ENCODE data around the gene TST.

TST gene

DNA sequence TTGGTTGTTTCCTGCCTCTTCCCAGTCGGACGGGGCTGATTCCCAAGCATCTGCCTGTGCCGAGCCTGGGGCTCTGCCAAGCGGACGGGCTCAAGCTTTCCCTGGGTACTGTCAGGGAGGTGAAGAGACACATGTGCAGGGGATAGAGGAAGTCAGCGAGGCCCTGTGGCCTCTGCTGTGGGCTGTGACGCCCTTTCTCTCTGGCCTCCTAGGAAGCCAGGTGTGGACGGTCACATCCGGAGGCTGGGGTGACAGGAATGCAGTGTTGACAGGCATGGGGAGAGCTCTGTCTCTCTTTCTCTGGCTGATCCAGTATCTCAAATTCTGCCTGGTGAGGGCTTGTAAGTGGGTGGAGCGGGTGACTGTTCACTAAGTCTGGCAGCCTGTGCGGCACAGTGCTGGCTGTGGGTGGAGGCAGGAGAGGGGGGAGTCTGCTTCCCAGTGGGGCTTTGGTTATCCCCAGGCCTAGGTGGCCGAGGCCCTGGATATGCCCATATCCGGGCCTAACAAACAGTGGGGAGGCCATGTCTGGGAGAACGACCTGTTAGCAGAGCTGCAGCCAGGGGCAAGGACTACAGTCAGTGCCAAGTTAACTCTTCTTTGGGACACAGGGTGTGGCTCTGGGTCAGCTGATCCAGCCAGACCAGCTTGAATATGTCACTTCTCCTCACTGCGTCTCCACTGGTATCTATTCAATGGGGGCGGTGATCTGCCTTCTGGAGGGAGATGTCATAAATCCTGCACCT lies 34.2 kb upstream of the TST start:
- DNase-seq, result no peak

DNA sequence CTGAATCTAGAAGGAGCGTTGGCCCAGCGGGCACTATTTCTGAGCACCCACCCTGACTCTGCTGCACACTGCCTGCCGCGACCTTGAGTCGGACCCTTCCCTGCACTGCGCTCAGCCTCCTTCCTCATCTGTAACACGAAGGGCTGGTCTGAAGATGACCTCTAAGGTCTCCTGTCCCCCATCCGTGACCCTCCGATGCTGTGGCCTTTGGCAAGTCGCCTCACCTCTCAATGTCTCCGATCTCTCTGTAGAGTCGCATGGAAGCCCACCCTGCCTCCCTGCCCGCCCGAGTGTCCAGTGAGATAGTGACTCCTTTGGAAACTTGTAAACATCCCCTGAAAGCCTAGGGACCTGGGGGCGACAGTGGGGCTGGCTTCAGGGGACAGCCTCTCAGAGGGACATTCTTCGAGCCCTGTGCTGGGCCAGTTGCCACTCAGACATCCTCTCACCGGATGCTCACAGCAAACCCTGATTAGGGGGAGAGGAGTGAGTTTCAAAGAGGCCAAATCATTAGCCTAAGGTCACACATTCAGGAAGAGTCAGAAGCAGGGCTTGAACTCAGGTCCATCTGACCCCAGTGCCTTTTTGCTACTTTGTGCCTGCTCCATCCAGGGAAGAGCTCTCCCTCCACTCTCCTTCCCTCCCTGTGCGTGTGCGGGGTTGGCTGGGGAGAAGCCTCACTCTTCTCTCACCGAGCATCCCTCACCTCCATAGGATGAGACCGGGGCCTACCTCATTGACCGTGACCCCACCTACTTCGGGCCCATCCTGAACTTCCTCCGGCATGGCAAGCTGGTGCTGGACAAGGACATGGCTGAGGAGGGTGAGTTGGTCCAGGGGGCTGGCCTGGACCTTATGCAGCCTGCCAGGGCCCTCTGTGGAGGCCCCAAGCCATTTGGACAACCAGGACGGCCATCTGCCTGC lies 33.4 kb upstream of the TST start:
- DNase-seq, result no peak

DNA sequence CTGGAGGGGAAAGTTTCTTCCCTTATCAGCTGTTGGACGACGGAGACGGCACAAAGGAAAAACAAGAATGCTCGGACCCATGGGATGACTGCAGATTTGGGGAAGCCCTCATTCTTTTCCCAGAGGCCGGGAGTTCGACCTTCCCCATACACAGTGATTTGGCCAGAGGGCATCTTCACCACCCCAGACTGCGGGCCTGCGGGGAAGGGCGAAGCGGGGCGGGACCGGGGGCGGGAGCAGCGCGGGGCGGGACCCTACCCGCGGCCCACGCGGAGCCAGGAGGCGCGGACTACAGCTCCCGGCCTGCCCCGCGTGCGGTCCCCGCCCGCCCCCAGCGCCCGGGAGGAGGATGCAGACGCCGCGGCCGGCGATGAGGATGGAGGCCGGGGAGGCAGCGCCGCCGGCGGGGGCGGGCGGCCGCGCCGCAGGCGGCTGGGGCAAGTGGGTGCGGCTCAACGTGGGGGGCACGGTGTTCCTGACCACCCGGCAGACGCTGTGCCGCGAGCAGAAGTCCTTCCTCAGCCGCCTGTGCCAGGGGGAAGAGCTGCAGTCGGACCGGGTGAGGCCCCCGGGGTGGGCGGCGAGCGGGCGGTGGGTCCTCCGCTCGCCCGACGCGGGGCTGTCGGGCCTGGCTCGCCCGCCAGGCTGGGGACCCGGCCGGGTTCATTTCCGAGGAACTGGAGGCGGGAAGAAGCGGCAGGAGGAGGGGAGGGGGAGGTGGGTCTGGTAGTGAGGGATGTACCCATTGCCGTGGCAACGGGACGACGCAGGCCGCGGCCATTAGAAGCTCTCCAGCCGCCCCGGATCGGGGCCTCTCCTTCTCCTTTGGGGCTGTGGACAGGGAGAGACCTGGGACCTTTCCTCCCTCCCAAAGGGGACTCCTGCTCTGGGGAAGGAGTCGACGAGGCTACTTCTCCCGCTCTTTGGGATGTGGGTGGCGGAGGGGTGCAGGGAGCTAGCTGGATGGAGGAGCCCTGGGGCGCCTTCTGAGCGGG lies 32.4 kb upstream of the TST start, which contains the start of gene KCTD17:
Gene KCTD17, plus strand, starts transcription at position 352 of the 995 bp plus-strand sequence. Its CDS starts 19 bp downstream, at position 371.
- DNase-seq, result no peak

DNA sequence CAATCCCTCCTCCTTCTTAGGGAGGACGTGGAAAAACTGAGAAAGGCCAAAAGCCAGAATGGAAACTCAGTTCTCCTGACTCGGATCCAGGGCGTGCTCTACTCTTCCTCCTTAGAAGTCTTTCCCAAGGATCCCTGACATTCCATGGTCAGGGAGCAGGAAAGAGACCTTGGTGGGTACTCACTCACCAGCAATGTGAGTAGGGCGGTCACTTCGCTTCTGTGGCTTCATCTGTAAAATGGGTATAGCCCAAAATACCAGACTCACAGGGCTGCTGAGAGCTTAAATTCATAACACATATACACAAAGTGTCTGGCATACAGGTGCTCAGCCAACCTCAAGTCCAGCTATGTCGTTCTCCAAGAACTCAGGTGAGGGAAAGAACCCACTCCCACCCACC lies 31.7 kb upstream of the TST start:
- no peak for DNase-seq

DNA sequence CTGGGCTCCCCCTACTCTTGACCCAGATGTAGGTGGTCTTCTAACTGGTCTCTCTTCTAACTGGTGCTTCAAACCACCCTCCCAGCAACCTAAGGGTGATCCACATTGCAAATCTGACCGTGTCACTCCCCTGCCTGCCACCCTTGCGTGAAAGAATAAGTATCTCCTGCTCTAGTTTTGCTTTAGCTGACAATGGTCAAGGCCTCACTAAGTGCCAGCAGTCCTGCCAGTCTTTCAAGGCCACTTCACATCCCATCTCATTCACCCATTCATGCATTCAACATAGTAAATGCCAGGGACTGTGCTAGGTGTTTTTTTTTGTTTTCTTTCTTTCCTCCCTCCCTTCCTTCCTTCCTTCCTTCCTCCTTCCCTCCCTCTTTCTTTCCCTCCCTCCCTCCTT lies 30.0 kb upstream of the TST start:
- no peak for DNase-seq

DNA sequence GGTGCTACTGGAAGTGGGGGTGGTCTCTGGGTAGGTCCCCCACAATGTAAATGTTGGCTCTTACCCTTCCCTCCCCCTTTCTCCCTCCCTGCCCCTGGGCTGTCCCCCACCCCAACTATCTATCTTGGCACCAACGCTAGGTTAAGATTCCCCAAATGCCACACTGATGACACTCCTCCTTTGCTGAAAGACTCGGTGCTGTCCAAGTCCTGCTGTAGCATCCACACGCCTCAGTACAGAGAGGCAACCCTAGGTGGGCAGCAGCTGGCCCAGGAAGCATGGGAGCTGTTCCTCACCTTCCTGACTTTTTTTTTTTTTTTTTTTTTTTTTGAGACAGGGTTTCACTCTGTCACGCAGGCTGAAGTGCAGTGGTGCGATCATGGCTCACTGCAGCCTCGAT lies 28.9 kb upstream of the TST start:
- DNase-seq, result no peak

DNA sequence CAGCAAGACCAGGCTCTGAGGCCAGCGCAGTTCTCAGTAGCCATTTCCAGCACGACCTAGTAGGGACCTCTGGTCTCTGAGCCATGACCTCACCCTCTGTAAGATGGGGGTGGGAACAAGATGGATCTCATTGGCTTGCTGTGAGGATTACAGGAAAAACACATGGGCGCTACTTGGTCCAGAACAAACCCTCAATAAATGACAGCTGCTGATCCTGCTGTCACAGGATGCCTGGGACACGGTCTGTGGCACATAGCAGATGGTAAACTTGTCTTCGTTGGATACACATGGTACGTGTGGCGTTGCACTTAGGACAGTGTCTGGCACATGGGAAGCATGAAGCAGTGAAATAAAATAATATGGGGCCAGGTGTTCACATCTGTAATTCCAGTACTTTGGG lies 27.8 kb upstream of the TST start:
- DNase-seq, result no peak

DNA sequence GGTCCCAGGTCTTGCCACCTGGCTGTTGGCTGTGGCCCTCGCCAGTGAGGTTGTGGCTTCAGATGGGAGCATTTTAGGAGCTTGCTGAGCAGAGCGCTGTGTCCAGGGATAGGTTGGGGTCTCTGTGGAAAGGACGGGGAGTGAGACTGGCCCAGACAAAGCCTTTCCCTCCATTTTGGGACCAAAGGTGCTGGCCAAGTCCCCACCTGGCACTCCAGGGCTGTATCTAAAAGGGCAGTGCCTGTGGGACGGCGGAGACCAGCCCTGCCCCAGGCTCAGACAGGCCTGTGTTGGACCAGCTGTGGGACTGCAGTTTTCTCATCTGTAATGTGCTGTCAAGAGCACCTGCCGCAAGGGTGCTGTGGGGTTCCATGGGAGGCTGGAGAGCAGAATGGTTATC lies 27.3 kb upstream of the TST start:
- no peak for DNase-seq

DNA sequence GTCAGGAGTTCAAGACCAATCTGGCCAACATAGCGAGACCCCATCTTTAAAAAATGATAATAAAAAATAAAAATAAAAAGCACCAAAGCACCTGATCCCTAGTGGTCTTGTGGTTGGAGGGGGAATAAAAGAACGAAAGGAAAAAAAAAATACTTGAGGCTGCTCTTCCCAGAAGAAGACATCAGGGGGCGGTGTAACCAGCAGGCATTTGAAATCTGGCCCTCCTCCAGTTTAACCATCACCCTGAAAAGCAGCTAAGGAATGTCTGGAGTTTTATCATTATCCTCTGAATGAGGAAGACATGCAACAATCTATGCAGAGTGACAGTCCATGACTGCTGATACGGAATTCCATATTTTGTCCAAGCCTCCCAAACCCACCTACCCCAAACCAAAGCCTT lies 26.7 kb upstream of the TST start:
- DNase-seq, result no peak

DNA sequence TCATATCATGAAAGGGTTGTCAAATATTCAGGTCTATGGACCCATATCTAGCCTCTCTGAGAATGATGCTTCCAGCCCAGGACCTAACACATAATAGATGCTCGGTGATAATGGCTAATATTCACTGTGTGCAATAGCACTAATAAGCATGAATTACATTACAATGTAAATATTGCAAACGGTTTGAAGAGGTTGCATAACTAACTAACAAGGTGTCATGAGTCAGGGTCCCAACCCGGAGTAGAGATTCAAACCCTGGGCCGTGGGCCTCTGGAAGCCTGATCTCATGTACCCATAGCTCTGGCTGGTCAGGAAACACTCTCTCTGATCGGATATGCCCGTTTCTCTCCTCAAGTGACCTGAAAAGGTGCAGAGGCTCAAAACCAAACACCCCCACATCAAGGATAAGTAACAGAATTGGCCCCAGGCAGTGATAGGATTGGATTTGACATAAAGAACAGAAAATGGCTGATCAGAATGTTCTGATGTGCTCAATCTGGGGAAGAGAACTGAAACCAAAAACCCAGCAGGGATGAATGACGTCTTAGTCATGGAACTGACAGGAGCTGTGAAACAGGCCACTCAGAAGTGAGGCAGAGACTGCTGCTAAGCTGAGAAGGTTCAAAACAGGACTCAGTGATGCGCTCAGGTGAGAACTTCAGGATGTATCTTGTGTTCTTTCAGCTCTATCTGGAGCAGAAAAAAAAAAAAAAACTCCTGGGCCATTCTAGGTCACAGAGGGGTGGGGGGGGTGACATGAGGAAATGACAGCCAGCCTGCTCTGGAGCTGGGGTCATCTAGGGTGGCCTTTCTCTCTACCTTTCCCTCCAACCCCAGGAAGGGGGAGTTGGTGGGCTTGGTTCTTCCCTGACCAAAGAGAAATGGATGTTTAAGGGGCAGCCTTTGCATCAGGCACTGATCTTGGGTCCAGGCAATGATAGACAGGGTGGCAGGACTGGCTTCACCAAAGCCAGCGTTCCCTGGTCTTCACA lies 25.7 kb upstream of the TST start:
- DNase-seq, result no peak

DNA sequence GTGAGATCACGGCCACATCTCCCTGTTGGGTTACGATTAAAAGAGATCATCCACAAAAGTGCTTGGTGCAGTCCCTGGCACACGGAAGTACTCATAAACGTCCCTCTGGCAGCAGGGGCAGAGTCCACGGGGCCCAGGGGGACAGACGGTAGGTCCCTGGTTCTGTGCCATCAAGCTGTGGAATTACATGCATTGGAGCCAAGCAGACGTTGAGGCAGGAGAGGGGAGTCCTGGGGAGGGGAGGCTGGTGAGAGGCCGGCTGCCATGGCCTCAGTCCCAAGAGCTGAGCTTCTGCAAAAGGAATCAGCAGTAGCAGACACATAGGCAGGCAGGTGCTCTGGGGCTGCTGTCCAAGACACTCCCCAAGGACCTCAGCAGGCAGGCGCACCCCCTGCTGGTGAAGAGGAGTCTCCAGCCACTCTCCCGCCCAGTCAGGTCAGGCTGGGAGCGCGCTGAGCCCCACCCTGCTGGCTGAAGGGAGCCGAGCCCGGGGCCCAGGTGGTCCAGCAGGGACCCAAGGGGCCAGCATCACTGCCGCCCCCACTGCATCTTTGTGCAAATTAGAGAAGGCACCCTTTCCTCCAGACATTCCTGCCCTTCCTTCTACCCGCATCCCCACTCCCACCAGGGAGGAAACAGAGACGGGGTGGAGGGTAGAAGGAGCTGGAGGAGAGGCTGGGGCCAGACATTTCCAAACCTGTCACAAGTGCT lies 24.7 kb upstream of the TST start:
- DNase-seq, result no peak

DNA sequence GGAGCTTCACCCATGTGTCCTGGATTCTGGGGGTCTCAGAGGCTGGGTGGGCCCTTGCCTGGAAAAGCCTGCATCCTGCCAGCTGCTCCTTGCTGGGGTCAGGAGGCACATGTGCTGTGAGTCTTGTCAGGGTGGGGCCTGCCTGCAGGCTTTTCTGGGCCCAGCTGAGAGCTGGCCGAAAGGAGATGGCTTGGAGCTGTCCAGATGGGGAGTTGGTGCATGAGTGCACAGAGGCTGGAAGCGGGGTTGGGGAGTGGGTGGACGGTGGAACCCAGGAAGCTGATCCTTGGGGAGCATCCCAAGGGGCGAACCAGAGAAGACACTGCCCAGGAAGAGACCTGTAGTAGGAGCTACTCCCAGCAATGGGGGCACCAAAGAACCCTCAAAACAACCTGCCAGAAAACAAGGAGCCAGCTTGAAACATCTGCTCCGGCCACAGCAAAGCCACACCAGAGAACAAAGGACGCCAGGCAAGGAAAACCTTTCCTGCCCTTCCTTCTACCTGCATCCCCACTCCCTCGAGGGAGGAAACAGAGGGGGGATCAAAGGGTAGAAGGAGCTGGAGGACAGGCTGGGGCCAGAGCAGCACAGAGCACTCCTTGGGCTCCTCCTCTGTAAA lies 24.1 kb upstream of the TST start:
- no peak for DNase-seq

DNA sequence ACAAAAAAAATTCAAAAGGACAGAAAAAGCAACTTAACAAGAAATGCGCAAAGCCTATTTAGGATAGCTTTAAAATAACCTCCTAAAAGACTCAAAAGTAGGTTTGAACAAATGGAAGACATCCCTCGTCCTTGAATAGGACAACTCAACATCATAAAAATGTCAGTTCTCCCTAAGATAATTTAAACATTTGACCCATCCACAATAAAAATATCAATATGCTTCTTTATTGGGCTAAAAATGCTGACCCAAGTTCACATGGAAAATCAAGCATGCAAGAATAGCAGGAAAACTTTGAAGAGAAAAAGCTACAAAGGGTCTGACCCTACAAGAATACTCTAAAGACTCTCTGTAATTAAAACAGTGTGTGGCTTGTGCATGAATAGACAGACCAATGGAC lies 20.2 kb upstream of the TST start:
- no peak for DNase-seq

DNA sequence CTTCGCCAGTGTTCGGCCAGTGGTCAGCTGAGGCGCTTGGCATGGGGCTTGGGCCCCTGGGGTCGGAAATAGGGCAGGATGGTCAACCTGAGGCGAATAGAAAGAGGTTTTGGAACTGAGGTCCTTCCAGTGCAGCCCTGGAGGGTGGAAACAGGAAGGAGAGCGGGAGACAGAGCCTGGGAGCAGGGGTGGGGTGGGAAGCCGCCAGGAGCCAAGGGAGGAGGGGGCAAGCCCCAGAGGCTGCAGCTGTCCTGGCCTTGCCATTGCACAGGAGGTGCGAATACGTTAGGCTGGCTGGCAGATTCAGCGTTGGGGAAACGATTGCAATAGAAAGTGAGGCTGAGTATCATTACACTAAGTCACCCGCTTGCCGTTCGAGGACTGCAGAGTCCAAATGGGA lies 18.4 kb upstream of the TST start:
- DNase-seq, result no peak

DNA sequence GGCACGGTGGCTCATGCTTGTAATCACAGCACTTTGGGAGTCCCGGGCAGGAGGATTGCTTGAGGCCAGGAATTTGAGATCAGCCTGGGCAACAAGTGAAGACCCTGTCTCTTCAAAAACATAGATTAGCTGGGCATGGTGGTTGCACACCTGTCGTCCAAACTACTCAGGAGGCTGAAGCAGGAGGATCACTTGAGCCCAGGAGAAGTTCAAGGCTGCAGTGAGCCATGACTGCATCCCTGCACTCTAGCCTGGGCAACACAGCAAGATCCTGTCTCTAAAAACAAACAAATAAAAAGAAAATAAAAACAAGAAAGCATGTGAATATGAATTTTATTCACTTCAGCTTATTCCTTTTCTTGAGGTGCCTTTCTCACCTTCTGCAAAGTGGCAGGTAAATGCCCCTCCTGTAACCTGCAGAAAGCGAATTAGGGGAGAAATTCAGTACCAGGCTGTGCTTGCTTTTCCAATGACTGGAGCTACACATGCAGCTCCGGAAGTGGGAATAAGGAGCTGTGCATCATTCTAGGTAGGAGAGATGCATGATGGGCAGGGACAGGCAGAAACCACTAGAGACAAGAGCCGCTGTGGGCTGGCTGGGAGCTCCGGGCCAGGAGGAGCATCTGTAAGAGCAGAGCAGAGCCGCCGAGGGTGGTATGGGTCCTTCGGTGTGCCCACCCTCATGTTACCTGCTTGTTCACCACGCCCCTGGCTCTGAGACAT lies 17.6 kb upstream of the TST start:
- no peak for DNase-seq

DNA sequence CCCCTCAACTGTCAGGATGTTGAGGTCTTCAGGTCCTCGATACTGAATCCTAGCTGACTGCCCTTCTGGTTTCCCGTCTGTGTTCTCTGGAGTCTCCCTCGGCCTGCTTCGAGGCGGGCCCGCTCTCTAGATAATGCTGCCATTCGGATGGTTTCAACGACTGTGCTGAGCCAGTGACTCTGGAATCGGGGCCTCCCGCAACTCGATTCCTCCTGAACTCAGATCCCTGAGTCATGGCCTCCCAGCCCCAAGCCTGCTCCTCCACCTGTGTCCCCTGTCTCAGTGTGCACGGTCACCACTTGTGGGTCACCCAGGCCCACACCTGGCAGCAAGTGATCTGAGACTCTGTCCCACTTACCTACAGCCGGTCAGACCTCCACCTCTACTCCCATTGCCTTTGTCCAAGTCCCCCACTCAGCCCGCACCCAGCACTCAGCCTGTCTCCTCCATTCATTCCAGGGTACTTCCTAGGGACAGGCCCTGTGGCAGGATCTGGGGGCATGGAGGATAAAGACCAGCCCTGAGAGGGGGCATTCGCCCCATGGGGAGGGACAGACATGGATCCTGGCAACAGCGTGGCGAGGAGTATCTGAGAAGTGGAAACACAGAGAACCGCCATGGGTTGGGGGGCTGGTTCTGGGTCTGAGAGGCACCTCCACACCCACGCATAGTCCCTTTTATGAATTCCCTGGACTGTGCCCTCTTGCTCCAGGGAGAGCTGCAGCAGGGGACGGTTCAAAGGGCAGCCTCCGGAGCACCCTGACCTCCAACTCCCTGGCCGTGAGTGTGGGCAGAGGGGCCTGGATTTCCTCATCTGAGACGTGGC lies 14.6 kb upstream of the TST start:
- no peak for DNase-seq

DNA sequence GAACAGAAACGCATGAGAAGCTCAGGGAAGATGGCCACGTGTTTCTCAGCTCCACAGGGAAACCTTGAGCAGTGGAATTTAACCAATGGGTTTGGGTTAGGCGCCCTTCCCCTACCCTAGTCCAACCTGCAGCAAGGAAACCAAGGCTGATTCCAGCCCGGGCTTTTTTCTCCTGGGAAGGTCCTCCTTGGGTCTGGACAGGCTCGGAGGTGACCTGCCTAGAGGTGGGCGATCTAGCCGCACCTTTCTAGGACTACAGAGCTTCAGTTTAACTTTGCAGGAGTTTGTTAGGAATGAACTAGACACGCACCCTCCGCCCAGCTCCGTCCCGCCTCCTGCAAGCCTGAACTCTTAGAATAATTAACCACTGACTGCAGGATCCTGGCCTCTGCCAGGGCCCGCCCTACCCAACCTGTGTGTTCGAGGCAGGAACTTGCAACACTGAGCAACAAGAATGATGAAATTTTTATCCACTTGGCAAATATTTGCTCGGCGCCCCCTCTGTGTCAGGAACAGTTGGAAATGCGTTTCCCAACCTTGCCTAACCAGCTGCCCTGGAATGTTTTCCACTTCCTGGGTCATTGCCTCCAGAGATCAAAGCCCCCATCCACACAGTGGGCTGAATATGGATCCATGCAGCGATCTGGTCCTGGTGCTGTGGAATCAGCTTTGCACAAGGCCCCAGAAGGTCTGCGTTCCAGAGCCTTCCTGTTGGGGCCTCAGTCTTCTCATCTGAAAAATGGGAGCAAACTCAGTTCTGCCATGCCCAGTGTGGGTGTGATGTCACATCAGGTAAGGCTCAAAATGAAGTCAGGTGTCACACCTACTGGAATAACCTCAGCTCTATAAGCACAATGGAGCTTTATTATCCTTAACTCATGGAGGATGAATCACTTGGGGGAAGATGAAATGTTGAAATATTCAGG lies 13.6 kb upstream of the TST start:
- no peak for DNase-seq

DNA sequence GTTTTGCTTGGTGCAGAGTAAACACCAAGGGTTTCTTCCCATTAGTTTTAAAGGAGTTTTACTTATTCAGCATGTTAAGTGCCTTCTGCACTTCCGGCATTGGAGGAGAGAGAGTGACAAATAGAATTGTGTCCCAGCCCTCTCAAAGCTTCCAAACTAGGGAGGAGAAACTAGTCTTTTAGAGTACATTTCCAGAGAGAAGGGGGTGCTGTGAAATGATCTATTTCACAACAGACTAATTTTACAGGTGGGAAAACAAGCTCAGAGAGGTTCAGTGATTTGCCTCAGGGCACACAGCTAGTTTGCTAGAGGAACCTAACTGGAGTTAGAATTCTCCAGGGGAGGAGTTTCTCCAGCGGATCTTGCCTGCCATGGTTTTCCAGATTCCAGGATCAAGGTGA lies 12.9 kb upstream of the TST start:
- DNase-seq, result no peak
